ENCODE results near the gene DCTN4.

GRCh38 chr5:150762211-150762610, 3.4 kb upstream of the DCTN4 start:
- no peak for TF ChIP-seq HLTF (IDR thresholded peaks at IDR 0.05)
- TF ChIP-seq ZEB2 (IDR thresholded peaks at IDR 0.05): no peak
- TF ChIP-seq ZNF316 (IDR thresholded peaks at IDR 0.05): no peak
- no peak for TF ChIP-seq ZC3H4 (CRISPR knock-in tag; IDR thresholded peaks at IDR 0.05; ENCODE audit: borderline replicate concordance)
- no peak for TF ChIP-seq GABPB1 (CRISPR knock-in tag; IDR thresholded peaks at IDR 0.05)
- no peak for TF ChIP-seq ADNP (tag; IDR thresholded peaks at IDR 0.05)
- TF ChIP-seq, protein P1, sequence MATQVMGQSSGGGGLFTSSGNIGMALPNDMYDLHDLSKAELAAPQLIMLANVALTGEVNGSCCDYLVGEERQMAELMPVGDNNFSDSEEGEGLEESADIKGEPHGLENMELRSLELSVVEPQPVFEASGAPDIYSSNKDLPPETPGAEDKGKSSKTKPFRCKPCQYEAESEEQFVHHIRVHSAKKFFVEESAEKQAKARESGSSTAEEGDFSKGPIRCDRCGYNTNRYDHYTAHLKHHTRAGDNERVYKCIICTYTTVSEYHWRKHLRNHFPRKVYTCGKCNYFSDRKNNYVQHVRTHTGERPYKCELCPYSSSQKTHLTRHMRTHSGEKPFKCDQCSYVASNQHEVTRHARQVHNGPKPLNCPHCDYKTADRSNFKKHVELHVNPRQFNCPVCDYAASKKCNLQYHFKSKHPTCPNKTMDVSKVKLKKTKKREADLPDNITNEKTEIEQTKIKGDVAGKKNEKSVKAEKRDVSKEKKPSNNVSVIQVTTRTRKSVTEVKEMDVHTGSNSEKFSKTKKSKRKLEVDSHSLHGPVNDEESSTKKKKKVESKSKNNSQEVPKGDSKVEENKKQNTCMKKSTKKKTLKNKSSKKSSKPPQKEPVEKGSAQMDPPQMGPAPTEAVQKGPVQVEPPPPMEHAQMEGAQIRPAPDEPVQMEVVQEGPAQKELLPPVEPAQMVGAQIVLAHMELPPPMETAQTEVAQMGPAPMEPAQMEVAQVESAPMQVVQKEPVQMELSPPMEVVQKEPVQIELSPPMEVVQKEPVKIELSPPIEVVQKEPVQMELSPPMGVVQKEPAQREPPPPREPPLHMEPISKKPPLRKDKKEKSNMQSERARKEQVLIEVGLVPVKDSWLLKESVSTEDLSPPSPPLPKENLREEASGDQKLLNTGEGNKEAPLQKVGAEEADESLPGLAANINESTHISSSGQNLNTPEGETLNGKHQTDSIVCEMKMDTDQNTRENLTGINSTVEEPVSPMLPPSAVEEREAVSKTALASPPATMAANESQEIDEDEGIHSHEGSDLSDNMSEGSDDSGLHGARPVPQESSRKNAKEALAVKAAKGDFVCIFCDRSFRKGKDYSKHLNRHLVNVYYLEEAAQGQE (IDR thresholded peaks at IDR 0.05; ENCODE audit: borderline replicate concordance): no peak
- TF ChIP-seq, protein P1 (CRISPR knock-in tag; IDR thresholded peaks at IDR 0.05; ENCODE audit: low read depth): no peak
- TF ChIP-seq CTCF (IDR thresholded peaks at IDR 0.05 in 2 of 3, conservative IDR thresholded peaks at IDR 0.05 in 1 of 3; ENCODE audit: insufficient read depth in 2 of 3, low read depth in 1 of 3, low read length in 3 of 3): no peak
- no peak for TF ChIP-seq SP1 (CRISPR knock-in tag; IDR thresholded peaks at IDR 0.05)
- TF ChIP-seq POLR2B (IDR thresholded peaks at IDR 0.05; ENCODE audit: low read depth, partially characterized antibody): no peak
- no peak for TF ChIP-seq ZNF780A (CRISPR knock-in tag; IDR thresholded peaks at IDR 0.05)
